ENCODE results near the gene SWT1. TPM values are rescaled to one million over a fixed set of nuclear protein-coding genes. Genes with fewer than 3 reads are reported as not detected.

The SWT1 gene
- total and polyA plus RNA-seq, 2 experiments from 2014 or later = 3.4 to 9.5 TPM

DNA sequence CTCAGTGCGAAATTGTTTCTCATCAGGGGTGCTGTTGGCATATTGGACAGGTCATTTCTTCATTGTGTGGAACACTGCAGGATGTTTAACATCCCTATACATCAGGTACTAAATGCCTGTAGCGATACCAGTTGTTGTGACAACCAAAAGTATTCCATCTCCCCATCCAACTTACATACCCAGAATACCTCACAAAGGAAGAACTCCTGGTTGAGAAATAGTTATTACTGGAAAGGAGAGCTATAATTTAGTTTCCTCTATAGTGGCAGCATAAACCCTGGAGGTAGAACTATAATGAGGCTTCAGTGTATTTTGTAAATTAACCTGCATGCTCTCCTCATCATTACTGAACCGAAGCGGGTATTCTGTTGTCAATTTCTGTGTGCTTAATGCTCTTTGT, 115.0 kb downstream of the SWT1 start:
- WGBS (ENCODE audit: low lambda C conversion rate, missing lambda C conversion rate) = 74% methylated on average over 4 of the region's 4 CpGs
- Histone ChIP-seq H3K27me3 (no peaks in the 10 kb centered on the region), H3K4me1 (ENCODE audit: insufficient read depth) (no peaks in the 10 kb centered on the region)

DNA sequence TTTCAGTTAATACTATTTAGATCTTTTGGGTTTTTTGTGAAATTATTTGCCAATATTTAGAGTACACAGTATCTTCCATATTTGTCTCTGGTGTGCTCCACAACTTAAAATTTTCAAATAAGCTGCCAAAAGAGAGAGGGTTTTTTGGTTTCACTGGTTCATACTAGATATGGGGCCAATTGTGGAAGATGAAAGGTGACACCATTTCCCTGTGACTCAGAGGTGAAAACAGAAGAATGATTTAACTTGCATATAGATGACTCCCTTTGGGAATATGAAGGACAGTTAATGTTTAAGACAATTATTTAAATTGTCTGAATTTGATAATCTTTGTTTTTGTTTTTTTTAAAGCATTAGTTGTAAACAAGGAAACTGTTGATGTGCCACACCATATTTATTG, 122.6 kb downstream of the SWT1 start:
- H4K20me1 ChIP-seq (ENCODE audit: insufficient read depth, poor library complexity, severe bottlenecking) = no peaks in the 10 kb centered on the region
- no peaks in the 10 kb centered on the region for H3K36me3 ChIP-seq (replicated peaks; ENCODE audit: insufficient read depth, low read depth)
- TF ChIP-seq CTCF (IDR thresholded peaks at IDR 0.05; ENCODE audit: poor library complexity) (no peak), EZH2phosphoT487 (IDR thresholded peaks at IDR 0.05; ENCODE audit: low read depth, severe bottlenecking, unreplicated experiment) (no peak), EZH2 (IDR thresholded peaks at IDR 0.05; ENCODE audit: borderline replicate concordance) (no peak)
- DNase-seq (ENCODE audit: low spot score) = no peak
- H3K9me2 ChIP-seq (replicated peaks; ENCODE audit: insufficient read depth) = no peaks in the 10 kb centered on the region
- no peak overlapping the region for H3K4me3 ChIP-seq
- H3K4me1 ChIP-seq (ENCODE audit: insufficient read depth) = peaks cover 4% of the 10 kb centered on the region
- H3K27me3 ChIP-seq = no peaks in the 10 kb centered on the region
- no peak overlapping the region for H2AFZ ChIP-seq
- no peak overlapping the region for H3K27ac ChIP-seq
- no peak overlapping the region for H3K4me2 ChIP-seq
- no peaks in the 10 kb centered on the region for H3K79me2 ChIP-seq
- H3K9me3 ChIP-seq (ENCODE audit: low read depth) = no peaks in the 10 kb centered on the region

More for the DNA sequence above, 115.0 kb downstream of the SWT1 start:
- no peak for TF ChIP-seq EZH2 (IDR thresholded peaks at IDR 0.05; ENCODE audit: borderline replicate concordance)
- TF ChIP-seq EZH2phosphoT487 (IDR thresholded peaks at IDR 0.05; ENCODE audit: low read depth, severe bottlenecking, unreplicated experiment) = no peak
- no peak overlapping the region for H3K27ac ChIP-seq
- no peaks in the 10 kb centered on the region for H4K20me1 ChIP-seq (ENCODE audit: insufficient read depth, poor library complexity, severe bottlenecking)
- no peaks in the 10 kb centered on the region for H3K36me3 ChIP-seq (replicated peaks; ENCODE audit: insufficient read depth, low read depth)
- DNase-seq (ENCODE audit: low spot score) = no peak
- no peaks in the 10 kb centered on the region for H3K9me2 ChIP-seq (replicated peaks; ENCODE audit: insufficient read depth)
- H2AFZ ChIP-seq = no peak overlapping the region
- H3K79me2 ChIP-seq = no peaks in the 10 kb centered on the region
- H3K9me3 ChIP-seq (ENCODE audit: low read depth) = no peaks in the 10 kb centered on the region
- H3K4me3 ChIP-seq = no peak overlapping the region
- no peak overlapping the region for H3K4me2 ChIP-seq

GRCh38 chr1:185280589-185280988, 123.6 kb downstream of the SWT1 start:
- no peak overlapping the region for H3K4me2 ChIP-seq
- H3K4me3 ChIP-seq = no peak overlapping the region
- DNase-seq (ENCODE audit: low spot score) = no peak
- no peak overlapping the region for H3K27ac ChIP-seq
- H3K27me3 ChIP-seq = no peaks in the 10 kb centered on the region
- no peaks in the 10 kb centered on the region for H3K9me2 ChIP-seq (replicated peaks; ENCODE audit: insufficient read depth)
- no peaks in the 10 kb centered on the region for H3K36me3 ChIP-seq (replicated peaks; ENCODE audit: insufficient read depth, low read depth)
- TF ChIP-seq EZH2phosphoT487 (IDR thresholded peaks at IDR 0.05; ENCODE audit: low read depth, severe bottlenecking, unreplicated experiment) = no peak
- no peak for TF ChIP-seq CTCF (IDR thresholded peaks at IDR 0.05; ENCODE audit: poor library complexity)
- no peak for TF ChIP-seq EZH2 (IDR thresholded peaks at IDR 0.05; ENCODE audit: borderline replicate concordance)
- WGBS (ENCODE audit: low lambda C conversion rate, missing lambda C conversion rate) = 96% methylated on average over 2 of the region's 2 CpGs
- H2AFZ ChIP-seq = no peak overlapping the region
- H4K20me1 ChIP-seq (ENCODE audit: insufficient read depth, poor library complexity, severe bottlenecking) = no peaks in the 10 kb centered on the region
- no peaks in the 10 kb centered on the region for H3K79me2 ChIP-seq
- H3K9me3 ChIP-seq (ENCODE audit: low read depth) = no peaks in the 10 kb centered on the region
- peaks cover 13% of the 10 kb centered on the region for H3K4me1 ChIP-seq (ENCODE audit: insufficient read depth)

DNA sequence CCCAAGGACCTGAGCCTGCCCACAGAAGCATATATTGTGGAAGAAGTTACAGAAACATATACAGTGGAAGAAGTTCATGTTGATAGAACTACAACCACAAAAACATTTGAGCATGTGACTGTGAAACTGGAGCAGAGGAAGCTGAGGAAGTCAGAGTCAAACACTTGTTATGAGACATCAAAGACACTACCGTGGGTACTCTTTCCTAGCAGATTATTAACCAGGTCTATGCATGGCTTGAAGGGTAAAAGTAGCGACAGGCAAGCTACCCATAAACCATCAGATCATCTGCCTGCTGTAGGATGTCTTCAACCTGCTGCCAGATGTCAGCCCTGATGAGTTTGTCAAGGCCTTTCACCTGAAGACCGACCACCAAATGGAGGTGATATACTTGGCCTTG, 124.3 kb downstream of the SWT1 start:
- H3K36me3 ChIP-seq (replicated peaks; ENCODE audit: insufficient read depth, low read depth) = no peaks in the 10 kb centered on the region
- H3K27ac ChIP-seq = no peak overlapping the region
- TF ChIP-seq EZH2 (IDR thresholded peaks at IDR 0.05; ENCODE audit: borderline replicate concordance) = no peak
- no peak for TF ChIP-seq CTCF (IDR thresholded peaks at IDR 0.05; ENCODE audit: poor library complexity)
- no peak for TF ChIP-seq EZH2phosphoT487 (IDR thresholded peaks at IDR 0.05; ENCODE audit: low read depth, severe bottlenecking, unreplicated experiment)
- H3K4me2 ChIP-seq = no peak overlapping the region
- H3K79me2 ChIP-seq = no peaks in the 10 kb centered on the region
- no peaks in the 10 kb centered on the region for H3K27me3 ChIP-seq
- WGBS (ENCODE audit: low lambda C conversion rate, missing lambda C conversion rate) = 48% methylated on average over 3 of the region's 3 CpGs
- DNase-seq (ENCODE audit: low spot score) = peak; percentile 12
- H3K4me3 ChIP-seq = no peak overlapping the region
- no peaks in the 10 kb centered on the region for H4K20me1 ChIP-seq (ENCODE audit: insufficient read depth, poor library complexity, severe bottlenecking)
- no peak overlapping the region for H2AFZ ChIP-seq
- H3K4me1 ChIP-seq (ENCODE audit: insufficient read depth) = peaks cover 13% of the 10 kb centered on the region
- no peaks in the 10 kb centered on the region for H3K9me3 ChIP-seq (ENCODE audit: low read depth)
- H3K9me2 ChIP-seq (replicated peaks; ENCODE audit: insufficient read depth) = no peaks in the 10 kb centered on the region
